Measurements from ENCODE around the gene ADPRH. TPM values are rescaled to one million over a fixed set of nuclear protein-coding genes. Genes with fewer than 3 reads are reported as not detected.

ADPRH gene
- total and polyA plus RNA-seq, 10 of the 15 experiments (the other 5 are each of a cell fraction or from before 2014, with no cell fraction given), result 2.3 to 32.6 (median 19.0) TPM

DNA sequence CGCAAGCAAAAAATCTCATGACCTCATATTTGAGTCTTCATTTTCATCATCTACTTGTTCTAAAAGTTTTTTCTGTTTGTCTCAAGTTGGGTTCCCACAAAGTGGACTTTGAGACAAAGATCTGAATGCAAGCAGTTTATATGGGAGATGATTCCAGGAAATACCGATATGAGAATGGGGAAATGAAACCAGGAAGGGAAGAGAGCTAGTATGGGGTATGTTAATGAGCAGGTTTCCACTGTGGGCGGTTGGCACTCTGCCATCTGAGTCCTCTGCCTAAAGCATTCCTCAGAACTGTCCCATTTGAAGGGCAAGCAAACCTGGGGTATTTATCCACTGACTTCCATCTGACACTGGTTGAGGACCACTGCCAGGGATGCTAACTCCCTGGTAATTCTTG lies 8.8 kb downstream of the ADPRH start:
- ChIA-PET POLR2A (interaction anchor here (0.6 to 6.5 kb wide), 8 partner anchors 9 to 40 kb away, joined by 4 to 57 read pairs (median 11); partner anchors contain the start of genes ADPRH, CD80 and PLA1A), CTCF (interaction anchor here (0.9 to 3.1 kb wide), 5 partner anchors 8 to 93 kb away, joined by 3 to 17 read pairs (median 7); partner anchors contain the start of gene CD80), SMC1A (ENCODE audit: uncharacterized antibody, unreplicated experiment) (interaction anchor here (0.8 to 4.2 kb wide), 15 partner anchors 8 to 125 kb away, joined by 3 to 33 read pairs (median 5); partner anchors contain the start of genes ADPRH, CD80, PLA1A and TMEM39A), RAD21 (ENCODE audit: unreplicated experiment) (interaction anchor here (0.8 to 6.5 kb wide), 13 partner anchors 8 to 93 kb away, joined by 3 to 39 read pairs (median 5); partner anchors contain the start of gene CD80)
- no peaks in the 10 kb centered on the region for H4K20me1 ChIP-seq (ENCODE audit: control insufficient read depth, insufficient read depth)
- H3K4me2 ChIP-seq (ENCODE audit: control insufficient read depth, insufficient read depth), result peak overlapping the region; percentile 36
- DNase-seq (ENCODE audit: low read depth, low spot score), result no peak
- FAIRE-seq, result no peak
- peak overlapping the region; percentile 20; the same call in 1 of the 2 replicates for H3K27ac ChIP-seq (ENCODE audit: control insufficient read depth, insufficient read depth)
- no peak overlapping the region for H3K4me3 ChIP-seq
- BruUV-seq (replicated peaks), result TSS peak; percentile 33
- 18% methylated on average over 3 of the region's 3 CpGs for WGBS (ENCODE audit: insufficient coverage, insufficient replicate concordance, low lambda C conversion rate, missing lambda C conversion rate)
- H3K9me3 ChIP-seq (replicated peaks; ENCODE audit: control insufficient read depth, insufficient read depth, low read length), result peaks cover 16% of the 10 kb centered on the region
- H3K27me3 ChIP-seq (replicated peaks in 1 of 2; ENCODE audit: control insufficient read depth in 2 of 2, insufficient read depth in 2 of 2, low read length in 1 of 2), result no peaks in the 10 kb centered on the region
- no peak overlapping the region for H2AFZ ChIP-seq (ENCODE audit: control insufficient read depth, low read depth, low read length)
- H3K9ac ChIP-seq (ENCODE audit: control insufficient read depth, insufficient read depth, low read length), result no peak overlapping the region
- intact Hi-C loops (cut with micrococcal nuclease; ENCODE audit: unreplicated experiment) (no loop called here), in situ Hi-C loops (cut with MboI) (no loop called here)
- peak; percentile 67 for ATAC-seq
- peaks cover 19% of the 10 kb centered on the region for H3K4me1 ChIP-seq (ENCODE audit: control insufficient read depth, insufficient read depth, low read length)
- peaks cover 0 to 8% of the 10 kb centered on the region in 2 experiments for H3K36me3 ChIP-seq (ENCODE audit: control insufficient read depth in 2 of 2, insufficient read depth in 2 of 2, low read length in 1 of 2)
- H3K79me2 ChIP-seq (ENCODE audit: control insufficient read depth, insufficient read depth, low read length), result no peaks in the 10 kb centered on the region; the same call in 1 of the 2 replicates
- TF ChIP-seq RBBP5 (conservative IDR thresholded peaks at IDR 0.05) (no peak), SUZ12 (IDR thresholded peaks at IDR 0.05; ENCODE audit: unreplicated experiment) (no peak), ZNF207 (IDR thresholded peaks at IDR 0.05; ENCODE audit: borderline replicate concordance) (no peak), ZNF384 (IDR thresholded peaks at IDR 0.05; ENCODE audit: borderline replicate concordance, low read depth, low read length) (no peak), KDM1A (IDR thresholded peaks at IDR 0.05; ENCODE audit: borderline replicate concordance) (no peak), PRDM15 (CRISPR knock-in tag; IDR thresholded peaks at IDR 0.05) (no peak), EGR1 (IDR thresholded peaks at IDR 0.05; ENCODE audit: borderline replicate concordance in 1 of 2, low read depth in 2 of 2, low read length in 2 of 2) (peak in 1 of 2 experiments; percentile 58; a peak in 1 of 3 replicates), CEBPB (IDR thresholded peaks at IDR 0.05; ENCODE audit: borderline replicate concordance in 1 of 2, low read depth in 2 of 2, low read length in 2 of 2) (no peak), POU2F2 (IDR thresholded peaks at IDR 0.05; ENCODE audit: borderline replicate concordance, low read depth, low read length) (peak; percentile 80; the same call in 2 of the 3 replicates), HDAC6 (IDR thresholded peaks at IDR 0.05; ENCODE audit: unreplicated experiment) (no peak), BMI1 (IDR thresholded peaks at IDR 0.05; ENCODE audit: borderline replicate concordance) (no peak), NBN (IDR thresholded peaks at IDR 0.05) (0 out of 2 replicates have a peak, but pooled peaks have one; percentile 66), POLR2A (IDR thresholded peaks at IDR 0.05; ENCODE audit: low read depth, low read length) (no peak), MYB (IDR thresholded peaks at IDR 0.05; ENCODE audit: borderline replicate concordance, low read depth, low read length) (no peak), POLR2AphosphoS5 (IDR thresholded peaks at IDR 0.05; ENCODE audit: low read length) (0 out of 2 replicates have a peak, but pooled peaks have one; percentile 37), MEF2B (IDR thresholded peaks at IDR 0.05; ENCODE audit: partially characterized antibody, poor library complexity, severe bottlenecking) (no peak), SREBF1 (IDR thresholded peaks at IDR 0.05; ENCODE audit: low read length) (no peak), CHD4 (IDR thresholded peaks at IDR 0.05) (no peak), FOS (IDR thresholded peaks at IDR 0.05; ENCODE audit: borderline replicate concordance, extremely low read depth, insufficient read length) (no peak), ZNF622 (IDR thresholded peaks at IDR 0.05) (no peak), MTA3 (IDR thresholded peaks at IDR 0.05; ENCODE audit: borderline replicate concordance, low read length) (0 out of 2 replicates have a peak, but pooled peaks have one; percentile 43), STAT1 (conservative IDR thresholded peaks at IDR 0.05) (no peak), NFYB (IDR thresholded peaks at IDR 0.05; ENCODE audit: insufficient read depth, low read depth, low read length) (no peak), LARP7 (IDR thresholded peaks at IDR 0.05) (no peak)
